Vagina (tissue), 2 donors: ENCODE data around the gene NOTCH4. TPM values are rescaled to one million over a fixed set of nuclear protein-coding genes. Genes with fewer than 3 reads are reported as not detected.

Experiments used
- DNase-seq, 2 donors: peaks; one replicate each; pipeline ENCODE4 v3.0.0-alpha.2; 2017; ENCODE audit errors: extremely low spot score in 2 of 2
- H3K27ac ChIP-seq: fragments of 200-600 bp; sonication (generic); one replicate; pipeline ENCODE4 v1.5.1; 2019
- H3K27me3 ChIP-seq: fragments of 200-600 bp; sonication (generic); one replicate; pipeline ENCODE4 v1.5.1; 2019
- H3K36me3 ChIP-seq, 2 donors: fragments of 200-600 bp; sonication (generic); one replicate each; pipeline ENCODE4 v1.5.1; 2017 to 2019
- H3K4me1 ChIP-seq: fragments of 200-600 bp; sonication (generic); one replicate; pipeline ENCODE4 v1.5.1; 2019
- H3K4me3 ChIP-seq, 2 donors: fragments of 200-600 bp; sonication (generic); 1 replicate in 1 of 2; 2 replicates in 1 of 2; pipeline ENCODE4 v1.5.1; 2016 to 2019
- H3K9me3 ChIP-seq: fragments of 200-600 bp; sonication (generic); one replicate; pipeline ENCODE4 v1.5.1; 2019
- POLR2A ChIP-seq, 2 donors: fragments of 450-650 bp; IDR thresholded peaks; one replicate each; pipeline ENCODE4 v1.6.1; 2017; ENCODE audit warnings: antibody characterized with exemption in 2 of 2, mild to moderate bottlenecking in 2 of 2, moderate library complexity in 2 of 2
- POLR2AphosphoS5 ChIP-seq, 2 donors: sonication (generic); formaldehyde crosslinking; IDR thresholded peaks; one replicate each; pipeline ENCODE4 v1.9.0; 2017; ENCODE audit warnings: antibody characterized with exemption in 2 of 2, mild to moderate bottlenecking in 2 of 2, low read depth in 1 of 2; ENCODE audit not compliant: insufficient read depth in 1 of 2
- intact Hi-C: fragments of 100-400 bp; cut with DNase I; formaldehyde crosslinking; loops from one replicate; pipeline ENCODE4 v1.15.1; 2023
- microRNA-seq: library from miRNA; unstranded; fragments of <30 nt; microRNA quantifications from one replicate; pipeline ENCODE4, GENCODE V29; 2017; ENCODE audit warnings: borderline number of aligned reads, borderline replicate concordance
- small RNA-seq: library from RNA; depleted of rRNA; stranded (forward); fragments of <200 nt; gene quantifications from one replicate; pipeline ENCODE3, GENCODE V24; 2016
- total RNA-seq: library from RNA; depleted of rRNA; stranded (reverse); fragments of >200 nt; gene quantifications from one replicate; pipeline ENCODE4 v1.2.3, GENCODE V29; 2016
- TF ChIP-seq, protein P1 (sequence below), 3 experiments: fragments of 450-650 bp in 2 of 3; fragments of 200-600 bp in 1 of 3; sonication (generic) in 1 of 3; IDR thresholded peaks; one replicate each; pipeline ENCODE4 v1.5.1; 2017 to 2019; ENCODE audit warnings: antibody characterized with exemption in 3 of 3, mild to moderate bottlenecking in 2 of 3, moderate library complexity in 2 of 3

NOTCH4 gene
- total RNA-seq, 1 donor from 2014 or later, result 18.2 TPM

DNA sequence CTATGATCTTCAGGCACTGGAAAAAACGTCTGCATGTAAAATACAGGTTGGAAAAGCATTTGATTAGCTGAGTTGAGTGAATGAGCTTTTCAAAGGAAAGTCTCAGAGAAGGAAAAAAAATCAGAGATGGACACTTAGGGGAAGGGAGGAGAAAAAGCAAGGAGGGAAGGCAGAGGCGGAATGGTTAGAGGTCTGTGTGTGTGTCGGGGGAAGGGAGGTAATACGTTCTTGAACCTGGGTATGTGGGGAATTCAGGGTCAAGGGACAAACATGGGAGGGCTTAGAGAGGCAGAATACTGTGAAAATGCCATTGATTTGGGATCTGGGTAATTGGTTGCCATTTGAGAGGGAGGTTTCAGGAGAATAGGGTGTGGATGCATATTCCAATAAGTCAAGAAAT is 77.2 kb downstream of the NOTCH4 start:
- Histone ChIP-seq H3K36me3 (peaks cover 0 to 6% of the 10 kb centered on the region in 2 donors), H3K27ac (no peak overlapping the region), H3K4me3 (no peak overlapping the region), H3K9me3 (no peaks in the 10 kb centered on the region), H3K27me3 (no peaks in the 10 kb centered on the region), H3K4me1 (peaks cover 16% of the 10 kb centered on the region)
- TF ChIP-seq POLR2A (IDR thresholded peaks at IDR 0.05) (no peak), POLR2AphosphoS5 (IDR thresholded peaks at IDR 0.05; ENCODE audit: insufficient read depth in 1 of 2, low read depth in 1 of 2) (no peak)
- TF ChIP-seq, protein P1, sequence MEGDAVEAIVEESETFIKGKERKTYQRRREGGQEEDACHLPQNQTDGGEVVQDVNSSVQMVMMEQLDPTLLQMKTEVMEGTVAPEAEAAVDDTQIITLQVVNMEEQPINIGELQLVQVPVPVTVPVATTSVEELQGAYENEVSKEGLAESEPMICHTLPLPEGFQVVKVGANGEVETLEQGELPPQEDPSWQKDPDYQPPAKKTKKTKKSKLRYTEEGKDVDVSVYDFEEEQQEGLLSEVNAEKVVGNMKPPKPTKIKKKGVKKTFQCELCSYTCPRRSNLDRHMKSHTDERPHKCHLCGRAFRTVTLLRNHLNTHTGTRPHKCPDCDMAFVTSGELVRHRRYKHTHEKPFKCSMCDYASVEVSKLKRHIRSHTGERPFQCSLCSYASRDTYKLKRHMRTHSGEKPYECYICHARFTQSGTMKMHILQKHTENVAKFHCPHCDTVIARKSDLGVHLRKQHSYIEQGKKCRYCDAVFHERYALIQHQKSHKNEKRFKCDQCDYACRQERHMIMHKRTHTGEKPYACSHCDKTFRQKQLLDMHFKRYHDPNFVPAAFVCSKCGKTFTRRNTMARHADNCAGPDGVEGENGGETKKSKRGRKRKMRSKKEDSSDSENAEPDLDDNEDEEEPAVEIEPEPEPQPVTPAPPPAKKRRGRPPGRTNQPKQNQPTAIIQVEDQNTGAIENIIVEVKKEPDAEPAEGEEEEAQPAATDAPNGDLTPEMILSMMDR (IDR thresholded peaks at IDR 0.05), result no peak
- intact Hi-C loops, result no loop called here
- DNase-seq, result no peak

DNA sequence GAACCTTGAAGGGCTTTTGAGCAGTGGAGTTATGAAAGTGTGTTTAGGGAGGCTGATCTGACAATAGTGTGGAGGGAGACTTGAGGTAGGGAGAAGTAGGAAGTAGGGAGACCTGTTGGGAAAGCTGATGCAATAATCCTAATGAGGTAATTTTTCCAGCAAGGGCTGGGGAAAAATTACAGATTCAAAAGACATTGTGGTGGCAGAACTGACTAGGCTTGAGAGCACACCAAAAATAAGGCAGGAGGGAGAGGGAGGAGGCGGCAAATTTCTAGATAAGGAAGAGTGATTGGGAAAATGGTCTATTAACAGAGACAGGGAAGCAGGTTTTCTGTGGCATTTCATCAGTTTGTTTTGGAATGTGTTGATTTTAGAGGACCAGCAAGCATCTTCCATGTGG is 77.6 kb downstream of the NOTCH4 start:
- peaks cover 13% of the 10 kb centered on the region for H3K4me1 ChIP-seq
- H3K27me3 ChIP-seq, result no peaks in the 10 kb centered on the region
- H3K27ac ChIP-seq, result no peak overlapping the region
- peaks cover 0 to 6% of the 10 kb centered on the region in 2 donors for H3K36me3 ChIP-seq
- intact Hi-C loops, result no loop called here
- no peak for DNase-seq
- TF ChIP-seq POLR2AphosphoS5 (IDR thresholded peaks at IDR 0.05; ENCODE audit: insufficient read depth in 1 of 2, low read depth in 1 of 2) (no peak), POLR2A (IDR thresholded peaks at IDR 0.05) (no peak)
- TF ChIP-seq, protein P1 (IDR thresholded peaks at IDR 0.05), result no peak
- H3K9me3 ChIP-seq, result no peaks in the 10 kb centered on the region
- no peak overlapping the region for H3K4me3 ChIP-seq

Small RNA genes within 50 kb of the gene (microRNA-seq; reads per million reads assigned to microRNA genes)
- gene MIR6721 (not detected), gene MIR6833 (not detected)

Small RNA genes within 50 kb of the gene (small RNA-seq; reads per million reads assigned to genes)
- gene AL662884.1, result not detected
- not detected for gene MIR6833

Other genes starting within 250 kb of the NOTCH4 start
- 31.4 TPM for gene C4A, start 242.0 kb downstream of the NOTCH4 start, total RNA-seq
- 23.1 TPM for gene C4B, start 209.3 kb downstream of the NOTCH4 start, total RNA-seq
- 9.3 TPM for gene CYP21A2, start 185.7 kb downstream of the NOTCH4 start, total RNA-seq
- 207 TPM for gene TNXB, start 114.7 kb downstream of the NOTCH4 start, total RNA-seq
- gene ATF6B, start 95.8 kb downstream of the NOTCH4 start, total RNA-seq, result 76.6 TPM
- 2.7 TPM for gene FKBPL, start 93.8 kb downstream of the NOTCH4 start, total RNA-seq
- gene PRRT1, start 72.1 kb downstream of the NOTCH4 start, total RNA-seq, result 8.8 TPM
- gene PPT2, start 69.9 kb downstream of the NOTCH4 start, total RNA-seq, result 31.9 TPM
- 13.3 TPM for gene EGFL8, start 59.5 kb downstream of the NOTCH4 start, total RNA-seq
- gene AGPAT1, start 48.0 kb downstream of the NOTCH4 start, total RNA-seq, result 35.1 TPM
- gene RNF5, start 45.7 kb downstream of the NOTCH4 start, total RNA-seq, result 48.4 TPM
- 8.1 TPM for gene AGER, start 39.8 kb downstream of the NOTCH4 start, total RNA-seq
- 49.4 TPM for gene PBX2, start 33.9 kb downstream of the NOTCH4 start, total RNA-seq
- 16.2 TPM for gene GPSM3, start 31.4 kb downstream of the NOTCH4 start, total RNA-seq
- gene TSBP1, start 147.8 kb upstream of the NOTCH4 start, total RNA-seq, result not detected
- not detected for gene BTNL2, start 183.1 kb upstream of the NOTCH4 start, total RNA-seq
- 158 TPM for gene HLA-DRA, start 215.8 kb upstream of the NOTCH4 start, total RNA-seq